ENCODE data around the gene SBF1.
"Not testable (repeated sequence)": the region's sequence is repeated elsewhere in the genome, so short reads cannot be mapped to it uniquely, and the experiment has no call there.

SBF1 gene

GRCh38 chr22:50419116-50419515 is 55.7 kb downstream of the SBF1 start:
- H3K4me3 ChIP-seq (ENCODE audit: low read depth, low read length): no peak overlapping the region
- TF ChIP-seq, protein P1, sequence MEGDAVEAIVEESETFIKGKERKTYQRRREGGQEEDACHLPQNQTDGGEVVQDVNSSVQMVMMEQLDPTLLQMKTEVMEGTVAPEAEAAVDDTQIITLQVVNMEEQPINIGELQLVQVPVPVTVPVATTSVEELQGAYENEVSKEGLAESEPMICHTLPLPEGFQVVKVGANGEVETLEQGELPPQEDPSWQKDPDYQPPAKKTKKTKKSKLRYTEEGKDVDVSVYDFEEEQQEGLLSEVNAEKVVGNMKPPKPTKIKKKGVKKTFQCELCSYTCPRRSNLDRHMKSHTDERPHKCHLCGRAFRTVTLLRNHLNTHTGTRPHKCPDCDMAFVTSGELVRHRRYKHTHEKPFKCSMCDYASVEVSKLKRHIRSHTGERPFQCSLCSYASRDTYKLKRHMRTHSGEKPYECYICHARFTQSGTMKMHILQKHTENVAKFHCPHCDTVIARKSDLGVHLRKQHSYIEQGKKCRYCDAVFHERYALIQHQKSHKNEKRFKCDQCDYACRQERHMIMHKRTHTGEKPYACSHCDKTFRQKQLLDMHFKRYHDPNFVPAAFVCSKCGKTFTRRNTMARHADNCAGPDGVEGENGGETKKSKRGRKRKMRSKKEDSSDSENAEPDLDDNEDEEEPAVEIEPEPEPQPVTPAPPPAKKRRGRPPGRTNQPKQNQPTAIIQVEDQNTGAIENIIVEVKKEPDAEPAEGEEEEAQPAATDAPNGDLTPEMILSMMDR (IDR thresholded peaks at IDR 0.05; ENCODE audit: borderline replicate concordance, insufficient read depth, low read depth, low read length): no peak

- H3K4me3 ChIP-seq (ENCODE audit: low read depth, low read length): no peak overlapping the region
- TF ChIP-seq, protein P1 (IDR thresholded peaks at IDR 0.05; ENCODE audit: borderline replicate concordance, insufficient read depth, low read depth, low read length): no peak
These were observed 56.2 kb downstream of the SBF1 start for GRCh38 chr22:50418624-50419023.

DNA sequence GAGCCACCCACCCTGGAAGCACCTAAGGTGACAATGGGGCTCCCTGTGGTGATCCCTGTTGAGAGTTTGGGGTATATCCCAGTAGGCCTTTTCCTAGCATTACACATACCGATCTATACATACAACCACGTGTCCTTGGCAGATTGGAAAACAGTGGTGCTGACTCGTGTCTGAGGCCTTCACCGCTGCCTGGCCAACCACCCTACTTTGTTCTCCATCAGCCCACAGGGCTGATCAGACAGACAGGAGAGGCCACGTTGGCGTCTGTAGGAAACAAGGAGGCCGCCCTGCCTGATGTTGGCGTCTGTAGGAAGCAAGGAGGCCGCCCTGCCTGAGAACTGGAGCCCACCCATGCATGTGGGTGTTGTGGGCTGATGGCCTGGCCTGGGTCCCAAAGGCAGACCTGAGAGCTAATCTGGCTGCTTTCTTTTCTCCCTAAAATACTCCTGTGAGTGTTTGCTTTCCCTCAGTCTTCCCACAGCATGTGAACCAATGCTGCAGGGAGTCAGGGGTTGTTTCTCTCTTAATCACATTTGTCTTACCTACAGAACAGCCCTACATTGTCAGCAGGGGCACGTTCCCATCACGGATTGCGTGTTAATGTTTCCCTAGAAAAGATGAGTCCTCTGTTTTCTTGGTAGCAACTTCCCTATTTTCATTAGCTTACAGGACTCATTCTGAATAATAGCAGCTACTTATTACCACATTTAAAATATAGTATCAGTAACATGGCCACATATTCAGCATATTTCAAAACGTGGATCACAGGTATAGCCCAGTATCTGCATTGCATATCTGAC is 57.2 kb downstream of the SBF1 start:
- TF ChIP-seq, protein P1 (IDR thresholded peaks at IDR 0.05; ENCODE audit: borderline replicate concordance, insufficient read depth, low read depth, low read length): no peak
- H3K4me3 ChIP-seq (ENCODE audit: low read depth, low read length): no peak overlapping the region

- TF ChIP-seq, protein P1 (IDR thresholded peaks at IDR 0.05; ENCODE audit: borderline replicate concordance, insufficient read depth, low read depth, low read length): no peak
- no peak overlapping the region for H3K4me3 ChIP-seq (ENCODE audit: low read depth, low read length)
These were observed 57.8 kb downstream of the SBF1 start for GRCh38 chr22:50416996-50417395.

GRCh38 chr22:50415426-50415825 is 59.4 kb downstream of the SBF1 start:
- TF ChIP-seq, protein P1 (IDR thresholded peaks at IDR 0.05; ENCODE audit: borderline replicate concordance, insufficient read depth, low read depth, low read length): no peak
- H3K4me3 ChIP-seq (ENCODE audit: low read depth, low read length): no peak overlapping the region

- TF ChIP-seq, protein P1 (IDR thresholded peaks at IDR 0.05; ENCODE audit: borderline replicate concordance, insufficient read depth, low read depth, low read length): no peak
- H3K4me3 ChIP-seq (ENCODE audit: low read depth, low read length): no peak overlapping the region
These were observed 60.2 kb downstream of the SBF1 start for GRCh38 chr22:50414476-50415248.

DNA sequence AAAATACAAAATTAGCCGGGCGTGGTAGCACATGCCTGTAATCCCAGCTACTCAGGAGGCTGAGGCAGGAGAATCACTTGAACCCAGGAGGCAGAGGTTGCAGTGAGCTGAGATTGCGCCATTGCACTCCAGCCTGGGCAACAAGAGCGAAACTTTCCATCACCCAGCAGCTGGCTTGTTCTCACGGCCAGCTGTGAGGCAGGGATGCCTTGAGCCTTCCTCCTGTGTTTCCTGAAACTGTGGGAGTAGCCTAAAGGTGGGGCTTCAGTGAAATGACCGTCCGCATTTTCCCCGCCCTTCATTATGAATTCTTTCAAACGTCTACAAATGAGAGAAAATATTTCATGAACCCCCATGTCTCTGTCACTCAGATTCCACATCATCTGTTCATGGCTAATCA is 65.9 kb downstream of the SBF1 start:
- not testable (repeated sequence) for H3K4me3 ChIP-seq (ENCODE audit: low read depth, low read length)

Data from GM12875 (cell line).